Endometrium (tissue), 2 donors: ENCODE measurements around the gene RIF1.

Source experiments
- FAIRE-seq: peaks from 2 replicates; lab custom pipeline; 2012; peaks lifted over from hg19 to GRCh38; lab: Jason Lieb, UNC
- donor health status: control.
- donor health status: control.

The RIF1 gene, protein sequence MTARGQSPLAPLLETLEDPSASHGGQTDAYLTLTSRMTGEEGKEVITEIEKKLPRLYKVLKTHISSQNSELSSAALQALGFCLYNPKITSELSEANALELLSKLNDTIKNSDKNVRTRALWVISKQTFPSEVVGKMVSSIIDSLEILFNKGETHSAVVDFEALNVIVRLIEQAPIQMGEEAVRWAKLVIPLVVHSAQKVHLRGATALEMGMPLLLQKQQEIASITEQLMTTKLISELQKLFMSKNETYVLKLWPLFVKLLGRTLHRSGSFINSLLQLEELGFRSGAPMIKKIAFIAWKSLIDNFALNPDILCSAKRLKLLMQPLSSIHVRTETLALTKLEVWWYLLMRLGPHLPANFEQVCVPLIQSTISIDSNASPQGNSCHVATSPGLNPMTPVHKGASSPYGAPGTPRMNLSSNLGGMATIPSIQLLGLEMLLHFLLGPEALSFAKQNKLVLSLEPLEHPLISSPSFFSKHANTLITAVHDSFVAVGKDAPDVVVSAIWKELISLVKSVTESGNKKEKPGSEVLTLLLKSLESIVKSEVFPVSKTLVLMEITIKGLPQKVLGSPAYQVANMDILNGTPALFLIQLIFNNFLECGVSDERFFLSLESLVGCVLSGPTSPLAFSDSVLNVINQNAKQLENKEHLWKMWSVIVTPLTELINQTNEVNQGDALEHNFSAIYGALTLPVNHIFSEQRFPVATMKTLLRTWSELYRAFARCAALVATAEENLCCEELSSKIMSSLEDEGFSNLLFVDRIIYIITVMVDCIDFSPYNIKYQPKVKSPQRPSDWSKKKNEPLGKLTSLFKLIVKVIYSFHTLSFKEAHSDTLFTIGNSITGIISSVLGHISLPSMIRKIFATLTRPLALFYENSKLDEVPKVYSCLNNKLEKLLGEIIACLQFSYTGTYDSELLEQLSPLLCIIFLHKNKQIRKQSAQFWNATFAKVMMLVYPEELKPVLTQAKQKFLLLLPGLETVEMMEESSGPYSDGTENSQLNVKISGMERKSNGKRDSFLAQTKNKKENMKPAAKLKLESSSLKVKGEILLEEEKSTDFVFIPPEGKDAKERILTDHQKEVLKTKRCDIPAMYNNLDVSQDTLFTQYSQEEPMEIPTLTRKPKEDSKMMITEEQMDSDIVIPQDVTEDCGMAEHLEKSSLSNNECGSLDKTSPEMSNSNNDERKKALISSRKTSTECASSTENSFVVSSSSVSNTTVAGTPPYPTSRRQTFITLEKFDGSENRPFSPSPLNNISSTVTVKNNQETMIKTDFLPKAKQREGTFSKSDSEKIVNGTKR (N-terminal part only)

DNA sequence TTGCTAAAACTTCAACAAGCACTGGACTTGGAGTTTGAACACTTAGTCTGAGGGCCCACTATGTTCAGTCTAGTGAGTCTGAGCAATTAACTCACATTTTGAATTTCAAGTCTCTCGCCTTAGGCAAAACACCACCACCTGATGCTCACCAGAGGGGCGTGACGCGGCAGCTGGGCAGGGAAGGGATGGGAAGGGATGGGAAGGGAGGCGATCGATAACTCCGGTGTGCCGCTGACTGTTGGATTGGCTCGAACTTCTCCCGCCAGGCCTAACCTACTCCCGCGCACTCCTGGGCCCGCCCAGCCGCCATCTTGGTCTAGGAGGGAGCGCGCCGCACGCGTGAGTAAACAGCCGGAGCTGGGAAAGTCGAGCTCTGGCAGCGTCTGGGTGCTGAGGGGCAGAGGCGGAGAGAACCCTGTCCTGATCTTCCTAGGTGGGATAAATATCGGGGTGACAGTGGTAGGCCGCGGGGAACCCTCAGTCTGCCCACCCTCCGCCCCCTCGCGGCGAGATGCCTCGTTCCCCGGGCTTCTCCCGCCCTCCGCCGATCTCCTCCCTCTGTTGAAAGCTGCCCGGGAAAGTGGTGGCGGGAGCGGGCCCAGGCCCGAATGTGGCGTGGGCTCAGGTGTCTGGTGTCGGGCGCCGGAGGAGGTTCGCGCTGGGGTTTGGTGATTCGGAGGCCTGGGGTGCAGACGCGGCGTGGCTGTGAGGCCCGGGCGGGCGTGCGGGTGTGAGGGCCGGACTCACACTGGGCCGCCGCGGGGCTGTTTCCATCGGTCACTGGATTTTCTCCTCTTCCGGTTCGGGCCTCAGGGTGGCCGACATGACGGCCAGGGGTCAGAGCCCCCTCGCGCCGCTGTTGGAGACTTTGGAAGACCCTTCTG, at the start of gene RIF1:
Gene RIF1, plus strand, starts transcription at position 302 of the 884 bp plus-strand sequence. Its CDS starts 522 bp downstream, at position 824.
- FAIRE-seq, result no peak

DNA sequence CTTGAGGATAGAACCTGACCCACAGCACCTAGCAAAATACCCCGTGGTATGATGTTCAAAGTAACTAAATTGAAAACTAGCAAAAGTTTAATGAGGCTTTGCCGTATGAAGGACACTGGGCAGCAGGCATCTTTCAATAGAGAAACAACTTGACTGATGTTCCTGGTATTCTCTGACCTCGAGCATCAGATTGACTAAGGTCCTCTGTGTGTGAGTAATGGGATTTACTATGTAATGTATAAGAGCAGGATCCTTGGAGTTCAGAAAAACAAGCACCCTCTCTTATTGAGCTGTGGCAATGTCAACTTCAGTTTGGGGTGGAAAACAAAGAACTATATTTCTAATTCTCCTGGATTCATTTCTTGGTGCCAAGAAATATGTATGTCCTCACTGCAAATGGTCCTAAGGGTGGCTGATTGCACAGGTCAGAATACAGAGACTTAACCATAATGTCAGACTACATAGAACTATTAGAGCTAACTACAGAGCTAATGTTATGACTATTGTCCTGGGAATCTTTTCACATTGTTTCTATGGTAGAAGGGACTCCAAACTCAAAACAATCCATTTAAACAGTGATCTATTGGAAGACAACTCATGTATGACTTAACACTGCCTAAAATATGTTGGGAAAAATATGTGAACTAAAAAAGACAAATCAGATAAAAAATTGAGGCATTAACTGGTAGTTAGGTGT, 47.9 kb upstream of the RIF1 start:
- FAIRE-seq, result no peak

DNA sequence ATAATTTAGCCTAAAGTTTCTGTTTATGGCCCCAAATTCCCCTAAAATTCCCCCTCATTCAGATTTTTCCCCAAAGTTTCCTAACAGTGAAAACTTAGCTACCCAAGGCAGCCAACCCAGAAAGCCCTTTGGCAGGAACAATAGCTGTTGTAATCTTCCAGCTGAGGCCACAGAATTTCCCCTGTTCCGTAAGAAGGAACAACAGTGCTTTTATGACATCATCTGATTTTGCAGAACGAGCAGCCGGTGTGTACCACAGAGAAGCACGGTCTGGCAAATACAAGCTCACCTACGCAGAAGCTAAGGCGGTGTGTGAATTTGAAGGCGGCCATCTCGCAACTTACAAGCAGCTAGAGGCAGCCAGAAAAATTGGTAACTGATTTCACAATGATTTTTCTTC, 46.0 kb upstream of the RIF1 start:
- no peak for FAIRE-seq

DNA sequence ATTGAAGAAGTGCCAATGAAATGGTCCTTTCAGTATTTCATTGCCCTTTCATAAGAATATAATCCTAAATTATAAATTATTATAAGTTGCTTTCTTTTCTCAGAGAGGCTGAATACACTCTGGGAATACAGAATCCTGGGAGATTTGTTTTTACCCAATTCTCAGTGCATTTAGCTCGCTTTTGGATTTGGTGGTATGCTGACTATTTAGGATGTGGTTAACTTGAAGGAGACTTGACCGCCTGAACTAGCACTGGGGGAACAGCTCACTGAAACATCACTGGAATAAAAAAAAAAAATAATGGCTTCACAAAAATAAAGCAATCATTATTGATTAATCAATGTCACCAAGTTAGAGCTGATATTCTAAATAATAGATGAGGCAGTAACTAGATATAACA, 42.1 kb upstream of the RIF1 start:
- FAIRE-seq, result no peak

DNA sequence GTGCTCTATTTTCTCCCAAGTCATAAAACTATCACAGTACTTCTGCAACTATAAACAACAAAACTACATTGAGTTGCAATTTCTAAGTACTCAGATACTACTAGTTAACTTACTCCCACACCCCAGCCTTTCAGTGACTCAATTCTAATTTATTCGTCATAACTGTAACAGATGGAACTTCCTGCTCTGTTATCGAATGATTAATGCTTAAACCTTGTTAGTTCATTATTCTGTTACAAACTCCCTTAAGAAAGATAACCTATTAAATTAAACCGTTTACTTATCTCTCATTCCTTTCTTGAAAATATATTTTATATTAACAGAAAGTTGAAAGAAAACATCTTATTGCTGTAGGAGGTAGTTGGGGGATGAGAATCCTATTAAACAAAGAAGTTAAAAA, 35.3 kb upstream of the RIF1 start:
- FAIRE-seq, result peak; percentile 93

DNA sequence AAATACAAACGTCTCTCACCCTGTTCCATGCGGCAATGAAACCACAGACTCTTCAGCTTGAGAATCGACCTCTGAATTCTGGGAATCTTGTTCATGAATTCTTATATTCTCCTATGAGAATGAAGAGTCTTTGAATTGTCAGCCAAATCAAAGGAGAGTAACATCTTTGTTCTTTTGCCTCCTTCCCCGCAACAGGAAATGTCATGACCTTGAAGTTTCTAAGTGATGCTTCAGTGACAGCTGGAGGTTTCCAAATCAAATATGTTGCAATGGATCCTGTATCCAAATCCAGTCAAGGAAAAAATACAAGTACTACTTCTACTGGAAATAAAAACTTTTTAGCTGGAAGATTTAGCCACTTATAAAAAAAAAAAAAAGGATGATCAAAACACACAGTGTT, 30.5 kb upstream of the RIF1 start:
- no peak for FAIRE-seq

DNA sequence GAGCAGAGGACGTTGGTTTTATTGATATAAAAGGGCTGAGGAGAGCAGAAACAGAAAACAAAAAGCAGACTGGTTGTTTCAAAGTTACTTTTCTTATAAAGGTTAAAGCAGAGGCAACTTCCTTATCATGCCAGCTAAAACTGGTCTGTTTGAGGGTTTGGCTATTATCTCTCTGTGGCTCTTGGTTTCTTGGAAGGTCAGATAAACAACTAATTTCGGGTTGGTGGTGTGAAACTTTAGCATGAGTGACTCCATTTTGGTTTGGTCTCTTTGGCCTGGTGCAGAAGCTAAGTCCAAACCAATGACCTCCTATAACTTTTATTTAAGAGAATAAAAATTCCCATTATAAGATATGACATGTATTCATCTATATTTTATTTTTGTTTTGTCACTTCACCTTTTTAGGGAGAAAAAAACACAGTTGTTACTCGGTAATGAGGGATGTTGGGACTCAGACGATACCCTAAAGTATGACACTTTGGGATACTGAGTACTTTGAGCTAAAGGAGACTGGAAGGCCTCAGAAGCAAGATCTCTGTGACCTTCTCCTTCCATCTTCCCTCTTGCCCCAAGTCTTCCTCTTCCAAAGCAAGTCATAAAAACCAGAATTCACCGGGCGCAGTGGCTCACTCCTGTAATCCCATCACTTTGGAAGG, 29.0 kb upstream of the RIF1 start:
- no peak for FAIRE-seq

DNA sequence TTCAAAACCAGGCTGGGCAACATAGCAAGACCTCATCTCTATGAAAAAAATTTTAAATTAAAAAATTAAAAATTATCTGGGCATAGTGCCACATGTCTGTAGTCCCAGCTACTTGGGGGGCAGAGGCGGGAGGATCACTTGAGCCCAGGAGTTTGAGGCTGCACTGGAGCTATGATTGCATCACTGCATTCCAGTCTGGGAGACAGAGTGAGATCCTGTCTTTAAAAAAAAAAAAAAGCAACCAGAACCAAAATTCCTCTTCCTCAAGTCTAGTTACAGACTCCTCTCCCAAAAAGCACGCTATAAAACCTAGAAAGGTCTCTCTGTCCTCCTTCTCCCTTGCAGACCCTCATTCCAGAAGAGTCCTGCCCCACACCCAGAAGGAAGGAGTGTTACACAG, 28.4 kb upstream of the RIF1 start:
- no peak for FAIRE-seq

DNA sequence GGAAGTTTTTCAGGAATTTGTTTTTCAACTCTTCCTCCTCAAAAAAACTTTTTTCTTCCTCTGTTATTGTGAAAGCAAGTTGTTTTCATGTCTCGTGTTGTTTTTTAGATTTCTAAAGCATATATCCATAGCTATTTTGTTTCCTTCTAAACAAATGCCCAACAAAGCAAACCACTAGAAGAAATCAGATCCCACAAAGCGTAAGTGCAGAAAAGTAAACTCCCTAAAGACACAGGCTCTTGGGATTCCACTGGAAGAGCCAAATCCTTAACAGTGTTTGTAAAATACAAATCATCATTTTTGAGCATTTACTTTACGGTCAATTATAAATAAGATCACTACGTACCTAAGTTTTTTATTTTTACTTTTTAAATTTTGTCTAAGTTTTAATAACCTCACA, 21.7 kb upstream of the RIF1 start:
- FAIRE-seq, result no peak

DNA sequence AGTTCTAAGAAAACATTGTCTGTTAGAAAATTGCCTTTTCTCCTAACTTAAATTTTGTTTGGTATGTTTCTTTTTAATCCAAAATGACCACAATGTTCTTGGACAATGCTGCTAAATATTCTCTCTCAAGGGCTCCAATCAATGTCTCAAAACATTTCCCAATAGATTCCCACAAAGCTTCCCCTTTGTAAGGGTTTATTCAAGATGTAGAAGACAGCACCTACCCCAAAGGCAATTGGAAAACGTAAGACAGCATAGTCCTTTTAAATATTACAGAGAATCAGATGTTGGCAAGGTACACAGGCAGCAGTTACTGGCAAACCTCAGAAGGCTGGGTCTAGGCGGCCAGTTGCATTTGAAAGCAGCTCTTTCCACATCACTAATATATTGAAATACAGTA, 18.3 kb upstream of the RIF1 start:
- no peak for FAIRE-seq

DNA sequence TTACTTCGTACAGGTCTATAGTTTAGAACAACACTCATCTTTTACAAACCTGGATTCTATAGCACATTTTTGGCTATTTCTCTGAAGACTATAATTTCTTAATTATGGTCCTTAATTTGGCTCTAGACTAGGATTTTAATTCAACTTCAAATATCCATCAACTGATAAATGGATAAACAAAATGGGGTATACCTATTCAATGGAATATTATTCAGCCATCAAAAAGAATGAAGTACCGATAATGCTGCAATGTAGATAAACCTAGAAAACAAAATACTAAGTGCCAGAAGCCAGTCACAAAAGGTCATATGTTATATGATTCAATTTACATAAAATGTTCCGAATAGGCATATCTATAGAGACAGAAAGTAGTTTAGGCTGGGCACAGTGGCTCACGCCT, 15.2 kb upstream of the RIF1 start:
- no peak for FAIRE-seq

DNA sequence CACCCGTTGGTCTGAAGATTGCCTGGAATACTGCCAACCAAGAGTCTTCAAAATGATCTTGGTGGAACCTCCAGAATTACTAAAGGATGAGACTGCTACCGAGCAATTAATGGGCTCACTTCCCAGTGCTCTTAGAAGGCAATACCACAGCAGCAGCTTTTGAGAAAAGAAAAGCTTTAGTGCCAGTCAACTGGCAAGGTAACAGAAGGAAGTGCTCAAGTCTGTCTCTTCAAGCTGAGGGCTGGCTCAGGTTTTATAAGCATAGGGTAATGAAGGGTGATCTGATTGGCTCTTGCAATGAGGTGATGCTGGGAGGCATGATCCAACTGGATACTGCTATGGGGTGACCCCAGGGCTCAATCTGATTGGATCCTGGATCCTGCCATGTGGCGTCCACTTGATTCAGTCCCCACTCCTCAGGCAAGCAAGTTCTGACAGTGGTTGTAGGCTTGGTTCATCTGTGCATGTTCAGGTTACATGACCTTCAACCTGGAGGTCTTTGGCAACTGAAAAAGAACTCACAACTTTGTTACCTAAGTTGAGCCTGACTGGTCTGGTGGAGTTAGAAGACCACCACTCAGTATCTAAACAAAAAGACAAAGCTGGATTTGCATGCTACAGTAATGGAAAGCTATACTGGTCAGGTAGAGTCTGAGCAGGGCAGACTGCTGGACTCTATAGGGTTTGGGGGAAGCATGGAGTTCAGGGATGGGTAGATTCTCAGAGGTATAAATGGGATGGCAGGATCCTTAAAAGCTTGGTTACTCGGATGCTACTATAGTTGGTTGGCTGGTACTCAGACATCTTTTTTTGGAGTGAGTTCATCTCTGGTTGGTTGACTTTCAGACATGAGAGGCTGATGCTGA, 14.0 kb upstream of the RIF1 start:
- FAIRE-seq, result no peak

DNA sequence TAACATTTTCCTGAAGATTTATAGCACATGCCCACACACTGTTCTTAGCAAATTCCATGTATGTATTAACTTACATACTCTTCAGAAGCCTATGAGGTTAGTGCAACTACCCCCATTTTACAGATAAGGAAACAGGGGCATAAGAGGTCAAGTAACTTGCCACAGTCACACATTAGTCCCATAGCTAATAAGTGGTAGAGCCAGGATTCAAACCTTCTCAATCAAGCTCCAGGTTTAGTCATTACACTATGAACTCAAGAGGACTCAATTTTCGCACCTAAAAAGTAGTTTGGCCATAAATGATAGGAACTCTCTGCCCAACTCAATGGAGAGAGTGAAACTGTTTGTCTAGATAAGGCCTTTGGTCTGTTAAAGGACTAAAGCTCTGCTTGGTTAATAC, 9.7 kb upstream of the RIF1 start:
- FAIRE-seq, result no peak

DNA sequence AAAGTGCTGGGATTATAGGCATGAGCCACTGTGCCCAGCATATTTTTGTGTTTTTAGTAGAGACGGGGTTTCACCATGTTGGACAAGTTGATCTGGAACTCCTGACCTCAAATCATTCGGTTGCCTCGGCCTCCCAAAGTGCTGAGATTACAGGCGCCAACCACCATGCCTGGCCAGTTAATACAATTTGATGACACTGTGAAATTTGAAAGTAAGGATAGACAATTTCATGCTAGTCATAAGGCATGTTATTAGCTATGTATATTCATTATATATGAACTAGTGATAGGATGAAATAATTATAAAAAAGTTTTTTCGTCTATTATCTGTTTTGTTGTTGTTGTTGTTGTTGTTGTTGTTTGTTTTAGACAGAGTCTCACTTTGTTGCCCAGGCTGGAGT, 8.6 kb upstream of the RIF1 start:
- no peak for FAIRE-seq

DNA sequence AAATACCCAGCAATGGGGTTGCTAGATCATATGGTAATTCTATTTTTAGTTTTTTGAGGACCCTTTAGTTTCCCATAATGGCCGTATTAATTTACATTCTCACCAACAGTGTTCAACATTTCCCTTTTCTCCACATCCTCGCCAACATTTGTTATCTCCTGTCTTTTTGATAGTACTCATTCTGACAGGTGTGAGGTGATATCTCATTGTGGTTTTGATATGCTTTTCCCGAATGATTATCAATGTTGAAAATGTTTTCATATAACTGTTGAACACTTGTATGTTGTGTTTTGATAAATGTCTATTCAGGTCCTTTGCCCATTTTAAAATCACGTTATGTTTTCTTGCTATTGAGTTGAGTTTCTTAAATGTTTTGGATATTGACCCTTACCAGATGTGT, 5.8 kb upstream of the RIF1 start:
- FAIRE-seq, result no peak

DNA sequence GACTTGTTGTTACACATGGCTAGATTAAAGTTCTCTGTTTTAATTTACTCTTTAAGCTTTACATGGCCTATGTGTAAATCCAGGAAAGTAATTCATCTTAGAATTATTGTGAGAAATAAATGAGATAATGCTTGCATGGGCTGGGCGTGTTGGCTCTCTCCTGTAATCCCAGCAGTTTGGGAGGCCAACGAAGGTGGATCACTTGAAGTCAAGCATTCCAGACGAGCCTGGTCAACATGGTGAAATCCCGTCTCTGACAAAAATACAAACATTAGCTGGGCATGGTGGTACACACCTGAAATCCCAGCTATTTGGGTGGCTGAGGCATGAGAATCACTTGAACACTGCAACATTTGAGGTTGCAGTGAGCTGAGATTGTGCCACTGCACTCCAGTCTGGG, 4.3 kb upstream of the RIF1 start:
- FAIRE-seq, result no peak

DNA sequence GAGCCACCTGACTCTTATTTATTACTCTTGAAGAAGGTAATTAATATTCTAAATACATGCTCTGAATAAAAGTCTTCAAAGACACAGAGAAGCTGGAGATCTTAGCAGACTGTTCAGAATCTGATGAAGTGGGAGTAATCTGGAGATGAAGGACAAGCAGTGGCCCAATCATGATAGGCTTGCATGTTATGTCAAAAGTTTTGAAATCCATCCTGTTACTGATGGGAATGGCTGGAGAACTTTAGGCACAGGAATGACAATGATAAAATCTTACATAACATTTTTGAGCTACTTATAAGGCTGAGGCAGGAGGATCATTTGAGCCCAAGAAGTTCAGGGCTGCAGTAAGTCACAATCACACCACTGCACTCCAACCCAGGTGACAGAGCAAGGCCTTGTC, 2.4 kb upstream of the RIF1 start:
- no peak for FAIRE-seq

DNA sequence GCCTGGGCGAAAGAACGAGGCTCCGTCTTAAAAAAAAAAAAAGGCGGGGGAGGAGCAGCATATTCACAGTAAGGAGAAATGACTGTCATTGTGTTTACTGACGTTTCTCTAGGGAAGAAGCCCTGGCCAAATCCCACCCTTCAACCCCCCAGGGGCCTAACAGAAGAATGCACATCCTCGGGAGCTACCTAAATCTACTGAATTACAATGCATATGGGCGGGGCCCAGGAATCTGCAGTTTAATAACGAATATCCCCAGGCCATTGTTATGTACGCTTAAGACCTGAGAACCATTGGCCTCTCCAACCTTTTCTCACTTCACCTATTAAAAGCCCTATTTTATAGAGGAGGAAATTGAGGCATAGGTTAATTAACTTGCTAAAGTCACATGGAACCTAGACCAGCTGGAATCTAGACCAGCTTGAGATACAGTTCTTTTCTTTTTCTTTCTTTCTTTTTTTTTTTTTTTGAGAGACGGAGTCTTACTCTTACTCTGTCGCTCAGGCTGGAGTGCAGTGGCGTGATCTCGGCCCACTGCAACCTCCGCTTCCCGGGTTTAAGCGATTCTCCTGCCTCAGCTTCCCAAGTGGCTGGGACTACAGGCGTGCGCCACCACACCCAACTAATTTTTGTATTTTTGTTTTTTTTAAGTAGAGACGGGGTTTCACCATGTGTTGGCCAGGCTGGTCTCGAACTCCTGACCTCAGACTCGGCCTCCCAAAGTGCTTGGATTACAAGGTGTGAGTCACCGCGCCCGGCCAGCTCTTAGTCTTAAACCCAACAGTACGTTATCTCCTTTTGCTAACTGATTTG, 708 bp upstream of the RIF1 start:
- FAIRE-seq, result no peak

DNA sequence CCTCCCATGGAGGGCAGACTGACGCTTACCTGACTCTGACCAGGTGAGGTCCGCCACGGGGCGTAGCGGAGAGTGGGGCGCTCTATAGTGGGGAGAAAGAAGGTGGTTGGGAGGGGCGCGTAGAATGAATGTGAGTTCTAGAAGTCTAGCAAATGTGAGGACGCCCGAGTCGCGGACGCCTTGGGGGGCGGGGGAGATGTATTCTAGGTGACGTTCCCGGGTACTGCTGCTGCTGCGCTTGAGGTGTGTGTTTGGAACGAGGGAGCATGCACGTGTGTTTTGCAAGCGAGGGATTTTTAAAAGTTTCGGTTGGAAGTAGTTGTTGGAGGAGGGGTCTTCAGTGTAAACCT, 758 bp downstream of the RIF1 start:
- FAIRE-seq, result no peak
